A673 (cell line): Measurements from ENCODE around the gene C3orf18. TPM values are rescaled to one million over a fixed set of nuclear protein-coding genes. Genes with fewer than 3 reads are reported as not detected.

ENCODE experiments used
- BruUV-seq: library from RNA; stranded (reverse); fragments of 400-500 nt; replicated peaks from 2 replicates; lab custom pipeline; 2021; lab: Mats Ljungman, UMichigan
- CTCF ChIA-PET: fragments of 300-600 bp; sonication (Branson Sonifier 250); formaldehyde crosslinking; loops from one replicate; lab custom pipeline; 2022; ENCODE audit warnings: antibody characterized with exemption; lab: Charles Lee
- POLR2A ChIA-PET: fragments of 300-600 bp; sonication (Branson Sonifier 250); formaldehyde crosslinking; loops from one replicate; lab custom pipeline; 2022; ENCODE audit warnings: antibody characterized with exemption; ENCODE audit not compliant: low non-redundant PET; lab: Charles Lee
- DNase-seq: peaks from one replicate; pipeline ENCODE4 v3.0.0-alpha.2; 2015; ENCODE audit warnings: low spot score
- H3K27ac ChIP-seq: fragments of 200-600 bp; sonication (generic); 2 replicates; pipeline ENCODE4 v1.5.1; 2016; ENCODE audit warnings: mixed run types, low read depth, mild to moderate bottlenecking, mixed read lengths, antibody characterized with exemption, low read length; ENCODE audit not compliant: poor library complexity, severe bottlenecking
- H3K27me3 ChIP-seq: fragments of 200-600 bp; sonication (generic); replicated peaks from 2 replicates; pipeline ENCODE4 v1.6.1; 2017; ENCODE audit warnings: mixed run types, low read depth, mild to moderate bottlenecking, mixed read lengths, antibody characterized with exemption, low read length; ENCODE audit not compliant: insufficient read depth, poor library complexity
- H3K36me3 ChIP-seq: fragments of 200-600 bp; sonication (generic); 2 replicates; pipeline ENCODE4 v1.6.1; 2016; ENCODE audit warnings: mixed run types, mild to moderate bottlenecking, mixed read lengths, antibody characterized with exemption, low read length; ENCODE audit not compliant: insufficient read depth, poor library complexity, severe bottlenecking
- H3K4me1 ChIP-seq: fragments of 200-600 bp; sonication (generic); 2 replicates; pipeline ENCODE4 v1.6.1; 2017; ENCODE audit warnings: mixed run types, mild to moderate bottlenecking, mixed read lengths, antibody characterized with exemption, low read length; ENCODE audit not compliant: insufficient read depth, poor library complexity, severe bottlenecking
- H3K4me3 ChIP-seq: fragments of 200-600 bp; sonication (generic); 2 replicates; pipeline ENCODE4 v1.5.1; 2016; ENCODE audit warnings: low read depth, mixed run types, mild to moderate bottlenecking, mixed read lengths, low read length; ENCODE audit not compliant: poor library complexity, severe bottlenecking
- H3K9me3 ChIP-seq: fragments of 200-600 bp; sonication (generic); 2 replicates; pipeline ENCODE4 v1.6.1; 2016; ENCODE audit warnings: mixed run types, low read depth, mild to moderate bottlenecking, mixed read lengths, antibody characterized with exemption, low read length; ENCODE audit not compliant: poor library complexity, severe bottlenecking
- CTCF ChIP-seq: fragments of 300-800, 200-600 bp; sonication (generic); conservative IDR thresholded peaks from 2 replicates; pipeline ENCODE4 v1.5.1; 2017; ENCODE audit warnings: low read depth, mild to moderate bottlenecking, antibody characterized with exemption, low read length, moderate library complexity, mixed read lengths
- EZH2 ChIP-seq: fragments of 200-600 bp; sonication (generic); IDR thresholded peaks from 2 replicates; pipeline ENCODE4 v1.6.1; 2017; ENCODE audit warnings: borderline replicate concordance, low read depth, mild to moderate bottlenecking, mixed read lengths, antibody characterized with exemption, low read length; ENCODE audit not compliant: poor library complexity, severe bottlenecking
- intact Hi-C: fragments of 100-400 bp; cut with micrococcal nuclease; formaldehyde crosslinking; loops from one replicate; pipeline ENCODE4 v1.10.0; 2022; ENCODE audit not compliant: unreplicated experiment
- total RNA-seq: library from RNA; stranded (reverse); gene quantifications from 2 replicates; pipeline ENCODE4 v1.2.3, GENCODE V29; 2021

C3orf18 gene
- total RNA-seq, 1 experiment from 2014 or later = 1.5 TPM

GRCh38 chr3:50551681-50552435, 15.7 kb downstream of the C3orf18 start:
- no TSS peak for BruUV-seq
- H3K4me1 ChIP-seq = no peaks in the 10 kb centered on the region
- H3K36me3 ChIP-seq = no peaks in the 10 kb centered on the region
- ChIA-PET POLR2A (no interaction called here), CTCF (no interaction called here)
- H3K4me3 ChIP-seq = no peak overlapping the region
- no peaks in the 10 kb centered on the region for H3K27me3 ChIP-seq
- no peak for TF ChIP-seq CTCF
- no peak for TF ChIP-seq EZH2
- intact Hi-C loops = loop anchor here (2.0 kb wide), 1 partner anchor 205 kb away; no protein-coding TSS in a partner anchor
- no peak for DNase-seq
- no peaks in the 10 kb centered on the region for H3K9me3 ChIP-seq
- no peak overlapping the region for H3K27ac ChIP-seq

- BruUV-seq = no TSS peak
- CTCF ChIA-PET = no interaction called here
Observed at GRCh38 chr3:50551054-50551659, 16.4 kb downstream of the C3orf18 start.

More at GRCh38 chr3:50551054-50551659, 16.4 kb downstream of the C3orf18 start:
- Histone ChIP-seq H3K9me3 (no peaks in the 10 kb centered on the region), H3K4me1 (no peaks in the 10 kb centered on the region), H3K36me3 (no peaks in the 10 kb centered on the region), H3K4me3 (no peak overlapping the region), H3K27me3 (no peaks in the 10 kb centered on the region), H3K27ac (no peak overlapping the region)
- TF ChIP-seq CTCF (no peak), EZH2 (no peak)
- POLR2A ChIA-PET = no interaction called here
- no peak for DNase-seq
- intact Hi-C loops = loop anchor here (2.0 kb wide), 1 partner anchor 204 kb away; no protein-coding TSS in a partner anchor
